GM19240 (cell line): ENCODE measurements around the gene AKAP8L.

Source experiments
- DNase-seq: peaks from one replicate; pipeline ENCODE4 v3.0.0; 2011; ENCODE audit warnings: low spot score; ENCODE audit not compliant: insufficient read length

The AKAP8L gene, protein sequence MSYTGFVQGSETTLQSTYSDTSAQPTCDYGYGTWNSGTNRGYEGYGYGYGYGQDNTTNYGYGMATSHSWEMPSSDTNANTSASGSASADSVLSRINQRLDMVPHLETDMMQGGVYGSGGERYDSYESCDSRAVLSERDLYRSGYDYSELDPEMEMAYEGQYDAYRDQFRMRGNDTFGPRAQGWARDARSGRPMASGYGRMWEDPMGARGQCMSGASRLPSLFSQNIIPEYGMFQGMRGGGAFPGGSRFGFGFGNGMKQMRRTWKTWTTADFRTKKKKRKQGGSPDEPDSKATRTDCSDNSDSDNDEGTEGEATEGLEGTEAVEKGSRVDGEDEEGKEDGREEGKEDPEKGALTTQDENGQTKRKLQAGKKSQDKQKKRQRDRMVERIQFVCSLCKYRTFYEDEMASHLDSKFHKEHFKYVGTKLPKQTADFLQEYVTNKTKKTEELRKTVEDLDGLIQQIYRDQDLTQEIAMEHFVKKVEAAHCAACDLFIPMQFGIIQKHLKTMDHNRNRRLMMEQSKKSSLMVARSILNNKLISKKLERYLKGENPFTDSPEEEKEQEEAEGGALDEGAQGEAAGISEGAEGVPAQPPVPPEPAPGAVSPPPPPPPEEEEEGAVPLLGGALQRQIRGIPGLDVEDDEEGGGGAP

DNA sequence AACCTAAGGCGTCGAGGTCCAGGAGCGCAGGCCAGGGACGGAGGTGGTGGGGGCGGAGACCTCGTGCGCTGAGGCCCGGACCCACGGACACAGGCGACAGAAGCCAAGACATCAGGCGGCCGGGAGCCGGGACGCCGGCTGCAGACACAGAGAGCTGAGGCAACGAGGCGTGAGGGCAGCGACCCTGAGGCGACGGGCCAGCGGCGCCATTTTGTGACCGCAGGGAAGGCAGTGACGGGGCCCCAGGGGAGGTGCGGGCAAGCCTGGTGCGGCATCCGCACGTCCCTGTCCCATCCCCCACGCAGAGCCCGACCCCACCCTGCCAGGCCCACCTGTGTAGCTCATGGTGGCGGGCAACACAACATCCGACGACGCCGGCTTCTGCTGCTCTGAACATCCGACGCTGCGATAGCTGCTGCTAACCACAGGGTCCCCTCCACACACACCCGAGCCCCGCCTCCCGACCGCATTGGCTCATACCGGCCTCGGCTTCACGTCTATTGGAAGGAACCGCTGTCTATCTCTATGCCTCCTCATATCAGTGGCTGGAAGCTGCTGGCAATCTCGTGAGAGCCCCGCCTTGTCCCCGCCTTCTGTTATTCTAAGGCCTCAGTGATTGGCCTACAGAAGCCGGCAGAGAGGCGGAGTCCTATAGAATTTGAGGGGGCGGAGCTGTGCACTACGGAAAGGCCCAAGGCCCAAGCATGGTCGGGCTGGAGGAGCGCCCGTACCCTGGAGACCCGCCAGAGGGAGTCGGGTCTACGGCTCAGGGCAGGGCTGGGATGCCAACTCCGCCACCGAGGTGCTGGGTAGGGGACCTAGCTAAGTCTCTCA, at the start of gene AKAP8L:
Gene AKAP8L, minus strand, starts transcription at position 410 of the 834 bp plus-strand sequence. Its CDS starts 65 bp downstream, at position 345.
- peak; percentile 99 for DNase-seq

DNA sequence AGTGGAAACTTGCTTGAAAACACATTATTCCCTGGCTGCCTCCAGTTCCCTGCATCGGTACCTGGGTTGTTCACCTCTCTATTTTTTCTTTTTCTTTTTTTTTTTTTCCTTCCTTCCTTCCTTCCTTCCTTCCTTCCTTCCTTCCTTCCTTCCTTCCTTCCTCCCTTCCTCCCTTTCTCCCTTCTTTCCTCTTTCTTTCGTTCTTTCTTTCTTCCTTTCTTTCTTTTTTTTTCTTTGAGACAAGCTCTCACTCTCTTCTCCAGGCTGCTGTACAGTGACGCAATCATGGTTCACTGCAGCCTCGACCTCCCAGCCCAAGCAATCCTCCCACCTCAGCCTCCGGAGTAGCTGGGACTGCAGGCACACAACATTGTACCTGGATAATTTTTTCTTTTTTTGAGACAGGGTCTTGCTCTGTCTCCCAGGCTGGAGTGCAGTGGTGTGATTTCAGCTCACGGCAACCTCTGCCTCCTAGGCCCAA, 49.0 kb upstream of the AKAP8L start:
- no peak for DNase-seq

DNA sequence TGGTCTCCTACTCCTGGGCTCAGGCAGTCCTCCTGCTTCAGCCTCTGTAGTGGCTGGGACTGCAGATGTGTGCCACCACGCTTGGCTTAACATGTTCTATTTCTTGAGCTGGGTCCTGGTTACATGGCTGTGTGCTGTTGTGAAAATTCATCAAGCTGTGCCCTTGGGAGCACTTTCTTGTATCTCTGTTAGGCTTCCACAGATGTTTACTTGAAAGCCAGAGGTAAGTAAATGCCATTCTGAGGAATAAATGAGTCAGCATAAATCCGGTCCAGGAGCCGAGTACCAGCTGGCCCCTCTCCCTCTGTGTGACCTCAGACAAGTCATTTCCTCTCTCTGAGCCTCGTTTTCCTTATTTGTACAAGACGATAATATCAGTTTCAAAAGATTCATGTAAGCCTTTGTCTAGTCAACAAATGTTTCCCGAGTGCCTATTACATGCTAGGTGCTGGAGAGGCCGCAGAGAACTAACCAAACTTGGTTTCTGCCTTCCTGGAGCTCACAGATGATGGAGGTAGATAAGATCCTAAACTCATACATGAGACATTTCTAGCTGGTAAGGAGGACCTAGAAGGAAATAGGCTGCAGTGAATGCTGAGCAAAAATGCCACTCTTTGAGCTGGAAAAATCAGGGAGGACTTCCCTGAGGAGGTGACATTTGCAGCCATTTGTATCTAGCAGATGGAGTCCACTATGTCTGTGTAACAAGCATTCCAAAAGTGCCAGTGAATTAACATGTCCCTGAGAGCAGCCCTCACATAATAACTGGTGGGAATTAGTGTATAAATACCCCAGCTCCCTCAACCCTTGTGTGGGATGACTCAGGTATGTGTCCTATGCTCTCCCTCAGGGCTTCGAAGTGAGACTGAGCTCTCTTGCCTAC, 48.3 kb upstream of the AKAP8L start:
- no peak for DNase-seq

DNA sequence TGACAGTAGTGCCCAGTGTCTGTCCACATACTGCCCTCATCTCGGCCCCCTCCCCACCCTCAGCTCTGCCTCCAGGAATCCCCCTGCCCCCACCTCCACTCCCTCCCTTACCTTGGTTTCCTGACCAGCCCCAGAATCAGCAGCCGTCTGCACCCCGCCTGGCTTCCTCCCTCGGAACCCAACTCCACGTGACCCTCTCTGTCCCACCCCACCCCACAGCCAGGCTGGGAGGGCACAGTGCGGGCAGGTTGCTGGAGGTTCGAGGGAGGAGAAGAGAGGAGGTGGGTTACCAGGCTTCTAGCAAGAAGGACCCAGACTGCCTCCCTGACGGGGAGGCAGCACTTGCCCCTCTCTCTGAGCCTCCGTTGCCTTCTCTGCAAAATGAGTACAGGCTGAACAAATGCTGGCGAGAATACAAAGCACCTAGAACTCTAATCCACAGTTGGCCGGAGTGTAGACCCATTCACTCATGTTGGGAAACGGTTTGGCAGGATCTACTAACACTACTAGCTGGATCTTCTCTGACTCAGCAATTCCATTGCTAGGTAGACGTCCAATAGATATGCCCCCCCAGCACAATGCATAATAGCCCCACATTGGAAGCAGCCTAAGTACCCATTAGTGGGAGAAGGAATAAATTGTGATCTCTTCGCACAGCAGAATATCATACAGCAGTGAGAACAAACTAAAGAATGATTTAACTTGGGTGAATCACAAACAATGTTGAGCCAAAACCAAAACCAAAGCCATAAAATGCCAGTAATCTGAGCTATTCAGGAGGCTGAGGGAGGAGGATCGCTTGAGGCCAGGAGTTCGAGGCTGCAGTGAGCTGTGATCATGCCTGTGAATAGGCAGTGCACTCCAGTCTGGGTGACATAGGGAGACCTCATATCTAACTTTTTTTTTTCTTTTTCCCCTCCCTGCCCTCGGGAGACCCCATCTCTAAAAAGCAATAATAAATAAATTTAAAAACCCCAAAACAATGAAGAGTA, 45.9 kb upstream of the AKAP8L start, which contains the start of gene RASAL3:
Gene RASAL3, minus strand, starts transcription at position 151 of the 992 bp plus-strand sequence. CDS start 186 bp downstream, outside the sequence.
- DNase-seq = no peak

DNA sequence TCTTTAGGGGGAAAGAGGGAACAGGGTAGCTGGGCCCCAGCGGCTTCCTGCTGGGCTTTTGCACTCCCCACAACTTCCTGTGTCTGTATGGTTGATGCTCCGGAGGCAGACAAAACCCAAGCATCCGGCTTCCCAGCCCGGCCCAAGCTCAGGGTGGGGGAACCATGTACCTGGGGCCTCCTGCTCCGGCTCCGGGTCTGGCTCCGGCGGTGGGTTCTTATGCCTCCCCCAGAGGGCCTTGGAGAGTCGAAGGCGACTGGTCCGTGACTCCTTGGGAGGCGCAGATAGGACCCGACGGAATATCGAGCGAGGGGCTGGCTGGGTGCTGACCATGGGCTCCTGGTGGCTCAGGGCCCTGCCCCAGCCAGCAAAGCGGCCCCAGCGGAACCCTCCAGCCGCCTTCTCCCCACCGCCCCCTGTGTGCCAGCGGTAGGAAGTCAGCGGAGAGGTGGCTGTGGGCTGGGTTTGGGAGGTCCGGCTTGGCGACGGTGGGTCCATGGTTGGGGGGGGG, 45.1 kb upstream of the AKAP8L start:
- peak; percentile 79 for DNase-seq

DNA sequence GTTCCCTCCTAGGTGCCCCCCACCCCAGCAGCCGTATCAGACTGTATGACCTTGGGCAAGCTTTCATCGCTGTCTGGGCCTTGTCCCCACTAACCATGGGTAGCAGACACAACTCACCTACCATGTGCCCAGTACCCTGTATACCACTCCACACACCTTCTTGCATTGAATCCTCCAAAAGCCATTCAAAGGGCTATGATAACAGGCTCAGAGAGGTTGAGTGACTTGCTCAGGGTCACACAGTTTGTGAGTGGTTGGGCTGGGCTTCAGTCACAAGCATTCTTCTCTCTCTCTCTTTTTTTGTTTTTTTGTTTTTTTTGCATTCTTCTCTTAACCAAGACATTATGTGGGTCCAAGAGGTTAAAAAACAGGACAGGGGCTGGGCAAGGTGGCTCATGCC, 42.9 kb upstream of the AKAP8L start:
- DNase-seq = no peak

DNA sequence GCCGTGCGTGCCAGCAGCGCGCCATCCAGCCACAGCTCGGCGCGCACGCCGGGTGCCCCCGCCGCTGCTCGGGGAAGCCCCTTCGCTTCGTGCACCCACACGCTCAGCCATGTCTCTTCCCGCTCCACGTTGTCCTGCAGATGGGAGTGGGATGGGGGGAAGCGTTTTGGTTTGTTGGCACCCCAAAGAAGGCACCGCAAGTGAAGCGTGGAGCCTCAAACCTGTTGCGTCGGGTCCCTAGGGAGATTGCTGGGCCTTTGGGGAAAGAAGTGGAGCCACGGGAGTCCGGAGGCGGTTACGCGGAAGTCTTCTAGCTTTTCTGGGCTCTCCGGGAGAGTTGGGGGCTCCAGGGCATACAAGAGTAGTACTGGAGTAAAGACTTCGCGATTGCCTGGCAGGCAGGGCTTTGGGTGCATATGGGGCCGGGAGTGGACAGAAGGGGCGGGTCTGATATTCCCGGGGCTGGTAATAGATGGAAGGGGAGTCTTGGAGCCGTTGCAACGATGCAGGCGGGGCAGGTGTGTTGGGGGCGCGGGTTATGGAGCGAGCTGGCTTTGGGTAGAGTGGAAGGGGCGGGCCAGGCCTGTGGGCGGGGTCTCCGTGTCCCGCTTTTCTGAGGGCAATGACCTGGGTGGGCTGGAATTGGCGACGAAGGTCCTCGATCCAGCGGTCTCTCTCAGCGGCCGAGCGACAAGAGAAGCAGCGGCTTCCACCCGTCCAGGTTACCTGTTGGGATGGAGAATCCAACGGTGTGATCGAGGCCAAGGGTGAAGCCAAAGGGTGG, 39.1 kb upstream of the AKAP8L start:
- DNase-seq = no peak

DNA sequence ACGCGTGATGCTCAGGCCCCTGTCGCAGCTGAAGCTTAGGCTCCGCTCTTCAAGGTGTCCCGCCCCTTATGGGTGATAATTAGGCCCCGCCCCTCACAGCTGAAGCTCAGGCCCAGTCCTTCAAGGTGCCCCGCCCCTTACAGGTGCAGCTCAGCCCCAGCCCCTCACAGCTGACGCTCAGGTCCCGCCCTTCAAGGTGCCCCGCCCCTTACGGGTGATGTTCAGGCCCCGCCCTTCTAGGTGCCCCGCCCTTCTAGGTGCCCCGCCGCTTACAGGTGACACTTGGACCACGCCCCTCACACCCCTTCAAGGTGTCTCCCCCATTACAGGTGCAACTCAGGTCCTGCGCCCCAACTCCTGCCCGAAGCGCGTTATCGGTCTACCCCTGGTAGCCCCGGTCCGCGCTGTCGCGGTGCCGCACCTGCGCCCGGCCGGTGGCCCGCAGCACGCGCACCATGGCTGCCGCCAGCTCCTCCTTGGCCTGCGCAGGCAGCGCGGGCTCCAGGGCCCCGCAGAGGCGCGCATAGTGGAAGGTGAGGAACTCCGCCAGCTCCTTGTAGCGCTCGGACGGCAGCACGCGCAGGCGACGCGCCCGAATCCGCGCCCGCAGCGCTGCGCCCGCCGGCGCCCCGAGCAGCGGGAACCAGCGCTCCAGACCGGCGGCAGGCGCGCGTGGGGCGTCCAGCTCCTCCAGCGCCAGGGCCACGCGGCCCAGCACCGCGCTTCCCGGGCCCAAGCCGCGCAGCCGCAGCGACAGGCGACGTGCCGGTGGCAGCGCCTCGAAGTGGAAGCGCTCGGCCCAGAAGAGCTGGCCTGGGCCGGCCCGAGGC, 38.3 kb upstream of the AKAP8L start:
- no peak for DNase-seq

DNA sequence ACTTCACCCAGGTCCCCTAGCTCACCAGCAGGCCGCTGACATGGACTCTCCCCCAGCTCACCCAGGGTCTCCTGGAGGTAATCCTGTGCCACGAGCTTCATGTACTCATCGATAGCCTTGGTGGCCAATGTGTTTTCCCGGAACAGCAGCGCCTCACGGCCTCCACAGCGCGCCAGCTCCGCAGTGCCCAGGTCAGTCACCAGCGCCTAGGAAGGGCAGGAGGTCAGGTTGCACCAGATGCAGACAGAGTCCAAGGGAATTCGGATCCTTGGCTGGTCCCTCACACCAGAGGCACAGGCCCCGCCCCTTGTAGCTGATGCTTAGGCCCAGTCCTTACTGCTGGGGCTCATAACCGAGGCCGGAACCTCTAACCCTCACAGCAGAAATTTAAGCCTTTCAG, 37.7 kb upstream of the AKAP8L start:
- DNase-seq = no peak

DNA sequence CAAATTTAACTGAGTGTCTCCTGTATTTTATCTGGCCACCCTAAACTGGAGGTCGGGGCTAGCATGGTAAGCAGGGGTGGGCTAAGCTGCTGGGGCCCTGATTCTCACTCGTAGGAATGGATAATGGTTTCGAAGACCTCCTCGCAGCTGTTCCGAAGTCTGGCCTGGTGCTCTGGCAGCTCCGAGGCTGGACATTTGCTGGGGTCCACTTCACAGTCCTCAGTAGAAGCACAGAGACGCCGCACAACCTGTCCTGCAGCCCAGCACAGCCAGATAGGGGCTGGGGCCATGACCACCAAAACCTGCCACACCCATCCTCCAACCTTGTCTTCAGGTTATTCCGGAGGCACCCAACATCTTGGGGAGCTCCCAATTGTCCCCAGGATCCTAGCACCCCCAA, 37.2 kb upstream of the AKAP8L start:
- DNase-seq = no peak

DNA sequence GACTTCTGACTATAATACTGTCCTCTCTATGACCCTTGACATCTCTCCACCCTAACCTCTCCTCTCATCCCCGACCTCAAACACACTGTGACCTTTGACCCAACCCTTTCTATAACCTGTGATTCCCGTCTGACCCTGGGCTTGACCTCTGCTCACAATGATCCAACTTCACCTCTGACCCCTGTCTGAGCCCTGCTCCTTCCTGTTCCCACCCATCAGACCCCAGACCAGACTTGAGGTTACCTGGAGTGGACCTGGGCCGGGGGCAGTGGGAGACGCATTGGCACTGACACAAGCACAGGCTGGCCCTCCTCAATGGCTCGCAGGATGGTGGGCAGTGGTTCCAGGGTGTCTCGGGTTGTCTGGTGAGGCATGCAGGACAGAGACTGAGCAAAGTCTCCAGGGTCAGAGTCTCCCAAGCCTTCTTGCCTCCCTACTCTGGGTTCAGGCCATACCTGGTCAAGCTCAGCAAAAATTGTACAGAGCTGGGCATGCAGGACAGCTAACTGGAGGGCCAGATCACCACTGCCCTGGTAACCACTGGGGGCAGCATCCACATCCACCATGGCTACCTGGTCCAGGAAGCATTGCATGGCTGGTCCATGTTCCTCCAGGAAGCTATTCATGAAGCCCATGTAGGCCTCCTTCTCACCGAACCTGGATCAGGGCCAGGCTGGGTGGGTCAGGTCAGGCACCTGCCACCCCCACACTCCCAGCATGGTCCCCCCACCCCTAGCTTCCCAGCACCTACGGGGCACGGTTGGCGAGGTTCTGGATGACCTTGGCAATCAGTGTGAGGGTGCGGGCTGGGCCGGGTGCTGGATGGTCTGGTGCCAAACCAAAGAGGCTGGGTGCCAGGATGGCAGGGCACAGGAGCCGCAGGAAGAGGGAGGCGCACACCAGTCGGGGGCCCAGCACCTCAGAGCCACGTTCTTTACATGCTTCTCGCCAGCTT, 35.4 kb upstream of the AKAP8L start:
- DNase-seq = no peak

DNA sequence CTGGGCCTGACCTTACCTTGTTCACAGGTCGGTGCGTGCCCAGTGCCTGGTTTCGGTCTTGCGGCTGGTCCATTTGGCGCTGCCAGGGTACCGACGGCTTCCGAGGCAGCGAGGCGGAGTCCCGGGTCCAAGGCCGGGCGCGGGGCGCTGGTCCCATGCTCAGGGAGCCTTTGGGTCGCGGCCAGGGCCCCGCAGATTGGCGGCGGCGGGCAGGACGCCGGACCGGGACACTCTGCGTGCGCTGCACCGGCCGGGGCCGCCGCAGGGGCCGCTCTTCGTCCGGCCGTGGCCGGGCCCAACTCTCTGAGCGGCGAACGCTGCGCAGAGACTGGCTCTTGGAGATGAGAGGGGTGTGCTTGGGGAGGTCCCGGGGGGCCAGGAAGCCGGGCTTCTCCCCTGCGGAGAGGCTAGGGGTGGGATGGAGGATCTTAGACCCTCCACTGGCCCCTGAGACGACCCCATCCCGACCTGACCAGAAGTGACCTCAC, 34.3 kb upstream of the AKAP8L start:
- DNase-seq = no peak

DNA sequence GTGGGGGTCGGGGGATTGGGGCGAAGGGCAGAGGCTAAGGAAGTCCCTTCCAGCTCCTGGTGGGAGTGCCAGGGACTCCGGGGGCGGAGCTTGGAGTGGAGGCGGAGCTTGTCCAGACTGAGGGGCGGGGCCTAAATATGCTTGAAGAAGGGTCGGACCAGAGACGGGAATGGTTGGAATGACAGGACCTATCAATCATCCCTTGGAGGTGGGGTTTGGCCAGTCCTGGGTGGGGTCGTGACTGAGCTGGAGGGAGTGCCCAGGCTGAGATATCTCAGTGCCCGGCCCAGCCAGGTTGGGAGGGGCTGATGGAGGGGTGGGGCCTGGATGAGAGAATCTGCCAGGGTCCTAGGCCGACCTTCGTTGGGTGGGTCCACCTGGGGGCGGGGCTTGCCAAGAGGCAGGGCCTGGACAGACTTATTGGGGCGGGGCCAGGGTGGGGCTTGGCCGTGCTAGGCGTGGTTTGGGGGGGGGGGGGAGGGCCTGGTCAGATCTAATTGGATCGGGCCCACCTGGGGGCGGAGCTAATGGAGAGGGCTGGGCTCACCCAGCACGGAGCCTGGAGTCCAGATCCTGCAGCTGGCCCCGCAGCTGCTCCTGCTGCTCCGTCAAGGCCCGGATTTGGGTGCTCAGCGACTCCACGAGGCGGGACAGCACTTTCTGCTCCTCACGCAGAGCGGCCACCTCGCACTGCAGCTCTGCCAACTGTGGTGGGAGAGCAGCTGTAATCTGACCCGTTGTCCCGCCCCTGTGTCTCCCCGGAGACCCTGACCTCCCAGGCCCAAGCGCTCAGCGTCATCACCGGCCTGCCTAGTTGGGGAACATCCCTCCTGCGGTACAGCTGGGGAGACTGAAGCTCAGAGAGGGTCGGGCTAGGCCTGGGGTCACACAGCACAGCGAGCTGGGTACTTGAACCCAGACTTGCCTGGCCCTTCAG, 33.6 kb upstream of the AKAP8L start:
- DNase-seq = no peak

DNA sequence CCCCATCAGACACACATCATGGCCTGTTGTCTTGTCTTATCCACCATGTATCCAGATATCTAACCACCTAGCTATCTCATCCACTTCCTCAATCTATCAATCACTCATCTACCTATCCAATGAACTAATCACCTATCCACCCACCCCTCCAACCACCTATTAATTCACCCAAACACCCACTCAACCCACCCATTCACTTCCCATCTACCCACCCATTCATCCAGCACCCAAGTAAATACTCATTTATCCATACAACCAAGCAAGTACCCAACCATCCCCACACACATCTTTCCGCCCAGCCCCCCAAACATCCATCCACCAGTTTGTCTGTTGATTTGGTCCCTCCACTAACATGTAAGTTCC, 31.7 kb upstream of the AKAP8L start:
- DNase-seq = no peak
